Esophagus muscularis mucosa (tissue), 4 donors: Measurements from ENCODE around the gene BMPR1A. TPM values are rescaled to one million over a fixed set of nuclear protein-coding genes. Genes with fewer than 3 reads are reported as not detected.

Experiments
- DNase-seq: peaks from one replicate; pipeline ENCODE4 v3.0.0-alpha.2; 2017; ENCODE audit errors: extremely low spot score
- H3K27ac ChIP-seq, 4 donors: fragments of 200-600 bp; sonication (generic); replicated peaks in 1 of 4; 1 replicate in 3 of 4; 2 replicates in 1 of 4; pipeline ENCODE4 v1.5.1; 2016 to 2019; ENCODE audit warnings: mild to moderate bottlenecking in 1 of 4
- H3K27me3 ChIP-seq, 4 donors: fragments of 200-600 bp; sonication (generic); one replicate each; pipeline versions ENCODE4 v1.5.1 to v1.6.0; 2016 to 2019
- H3K36me3 ChIP-seq, 4 donors: fragments of 200-600 bp; sonication (generic); one replicate each; pipeline ENCODE4 v1.5.1; 2016 to 2019
- H3K4me1 ChIP-seq, 4 donors: fragments of 200-600 bp; sonication (generic); one replicate each; pipeline ENCODE4 v1.5.1; 2016 to 2019
- H3K4me3 ChIP-seq, 4 donors: fragments of 200-600 bp; sonication (generic); 1 replicate in 2 of 4; 2 replicates in 2 of 4; pipeline ENCODE4 v1.5.1; 2016 to 2019; ENCODE audit warnings: mild to moderate bottlenecking in 4 of 4, moderate library complexity in 1 of 4
- H3K9me3 ChIP-seq, 4 donors: fragments of 200-600 bp; sonication (generic); 1 replicate in 3 of 4; 2 replicates in 1 of 4; pipeline ENCODE4 v1.5.1; 2016 to 2019
- EP300 ChIP-seq: sonication (generic); formaldehyde crosslinking; IDR thresholded peaks from one replicate; pipeline ENCODE4 v1.6.1; 2017; ENCODE audit warnings: antibody characterized with exemption
- POLR2A ChIP-seq: fragments of 450-650 bp; IDR thresholded peaks from one replicate; pipeline ENCODE4 v1.6.1; 2017; ENCODE audit warnings: antibody characterized with exemption, moderate library complexity, mild to moderate bottlenecking, low read depth
- POLR2AphosphoS5 ChIP-seq, 2 donors: sonication (generic); formaldehyde crosslinking; IDR thresholded peaks; one replicate each; pipeline ENCODE4 v1.6.1; 2017; ENCODE audit warnings: antibody characterized with exemption in 2 of 2
- WGBS: methylation state at CpG from one replicate; pipeline ENCODE4 v1.1.5; 2018; 5-methylcytosine and 5-hydroxymethylcytosine counted together
- intact Hi-C: fragments of 100-400 bp; cut with DNase I; formaldehyde crosslinking; loops from one replicate; pipeline ENCODE4 v1.15.1; 2023
- total RNA-seq, 4 donors: library from RNA; depleted of rRNA; stranded (reverse); fragments of >200 nt; gene quantifications; one replicate each; pipeline versions ENCODE4 v1.1.0 to v1.2.1, GENCODE V29; 2016
- TF ChIP-seq, protein P1 (sequence below), 3 experiments: fragments of 200-600 bp in 2 of 3; fragments of 450-650 bp in 1 of 3; sonication (generic) in 2 of 3; IDR thresholded peaks; one replicate each; pipeline ENCODE4 v1.5.1; 2017 to 2019; ENCODE audit warnings: antibody characterized with exemption in 3 of 3, mild to moderate bottlenecking in 2 of 3, moderate library complexity in 1 of 3

BMPR1A gene
- total RNA-seq, 4 donors from 2014 or later = 66.1 to 110 (median 90.5) TPM

- no peak for DNase-seq
- Histone ChIP-seq H3K36me3 (no peaks in the 10 kb centered on the region), H3K9me3 (no peaks in the 10 kb centered on the region), H3K27ac (peak overlapping the region in 3 of 4 donors; percentile 46 to 59 (median 49)), H3K4me3 (no peak overlapping the region), H3K27me3 (no peaks in the 10 kb centered on the region), H3K4me1 (peaks cover 20 to 73% (median 66%) of the 10 kb centered on the region in 4 donors)
- 79% methylated on average over 4 of the region's 4 CpGs for WGBS
- intact Hi-C loops = no loop called here
- no peak for TF ChIP-seq POLR2A
- no peak for TF ChIP-seq POLR2AphosphoS5 (IDR thresholded peaks at IDR 0.05)
- TF ChIP-seq, protein P1, sequence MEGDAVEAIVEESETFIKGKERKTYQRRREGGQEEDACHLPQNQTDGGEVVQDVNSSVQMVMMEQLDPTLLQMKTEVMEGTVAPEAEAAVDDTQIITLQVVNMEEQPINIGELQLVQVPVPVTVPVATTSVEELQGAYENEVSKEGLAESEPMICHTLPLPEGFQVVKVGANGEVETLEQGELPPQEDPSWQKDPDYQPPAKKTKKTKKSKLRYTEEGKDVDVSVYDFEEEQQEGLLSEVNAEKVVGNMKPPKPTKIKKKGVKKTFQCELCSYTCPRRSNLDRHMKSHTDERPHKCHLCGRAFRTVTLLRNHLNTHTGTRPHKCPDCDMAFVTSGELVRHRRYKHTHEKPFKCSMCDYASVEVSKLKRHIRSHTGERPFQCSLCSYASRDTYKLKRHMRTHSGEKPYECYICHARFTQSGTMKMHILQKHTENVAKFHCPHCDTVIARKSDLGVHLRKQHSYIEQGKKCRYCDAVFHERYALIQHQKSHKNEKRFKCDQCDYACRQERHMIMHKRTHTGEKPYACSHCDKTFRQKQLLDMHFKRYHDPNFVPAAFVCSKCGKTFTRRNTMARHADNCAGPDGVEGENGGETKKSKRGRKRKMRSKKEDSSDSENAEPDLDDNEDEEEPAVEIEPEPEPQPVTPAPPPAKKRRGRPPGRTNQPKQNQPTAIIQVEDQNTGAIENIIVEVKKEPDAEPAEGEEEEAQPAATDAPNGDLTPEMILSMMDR (IDR thresholded peaks at IDR 0.05) = no peak
- TF ChIP-seq EP300 = no peak
Measured at GRCh38 chr10:86793696-86794095, 37.3 kb downstream of the BMPR1A start.

DNA sequence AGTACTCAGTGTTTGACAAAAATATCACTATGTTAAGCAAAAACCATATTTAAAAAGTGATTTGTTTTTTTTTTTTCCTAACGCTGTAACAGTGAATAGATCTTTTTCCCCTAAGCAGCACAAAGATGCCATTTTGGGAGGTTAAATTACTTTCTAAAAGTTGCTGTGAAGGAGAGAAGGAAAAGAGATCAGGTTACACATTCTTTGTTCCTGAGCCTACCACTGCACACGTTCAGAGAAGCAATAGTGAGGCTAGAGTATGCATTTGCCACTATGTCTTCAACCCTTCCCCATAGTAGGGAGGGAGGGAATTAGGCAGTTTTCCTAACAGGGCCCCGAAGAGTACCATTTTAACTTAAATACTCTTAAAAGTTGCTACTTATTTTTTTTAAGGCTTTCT is 38.9 kb downstream of the BMPR1A start:
- Histone ChIP-seq H3K27ac (peak overlapping the region; percentile 21 to 59 (median 36)), H3K4me3 (no peak overlapping the region), H3K36me3 (no peaks in the 10 kb centered on the region), H3K4me1 (peaks cover 30 to 87% (median 81%) of the 10 kb centered on the region in 4 donors), H3K9me3 (no peaks in the 10 kb centered on the region), H3K27me3 (no peaks in the 10 kb centered on the region)
- intact Hi-C loops = no loop called here
- WGBS = 14% methylated on average over 3 of the region's 3 CpGs
- peak in 1 of 2 donors; percentile 28 for TF ChIP-seq POLR2AphosphoS5 (IDR thresholded peaks at IDR 0.05)
- TF ChIP-seq, protein P1 (IDR thresholded peaks at IDR 0.05) = no peak
- DNase-seq = no peak

- Histone ChIP-seq H3K4me3 (no peak overlapping the region), H3K4me1 (peaks cover 22 to 98% (median 87%) of the 10 kb centered on the region in 4 donors), H3K36me3 (no peaks in the 10 kb centered on the region), H3K27ac (peak overlapping the region in 2 of 4 donors; percentile 46), H3K27me3 (no peaks in the 10 kb centered on the region), H3K9me3 (no peaks in the 10 kb centered on the region)
- TF ChIP-seq POLR2A = no peak
- TF ChIP-seq, protein P1 (IDR thresholded peaks at IDR 0.05) = no peak
- TF ChIP-seq EP300 = no peak
- no peak for TF ChIP-seq POLR2AphosphoS5 (IDR thresholded peaks at IDR 0.05)
- no peak for DNase-seq
- intact Hi-C loops = no loop called here
- WGBS = 20% methylated on average over 1 of the region's 1 CpG
Measured at GRCh38 chr10:86798025-86798424, 41.6 kb downstream of the BMPR1A start.

DNA sequence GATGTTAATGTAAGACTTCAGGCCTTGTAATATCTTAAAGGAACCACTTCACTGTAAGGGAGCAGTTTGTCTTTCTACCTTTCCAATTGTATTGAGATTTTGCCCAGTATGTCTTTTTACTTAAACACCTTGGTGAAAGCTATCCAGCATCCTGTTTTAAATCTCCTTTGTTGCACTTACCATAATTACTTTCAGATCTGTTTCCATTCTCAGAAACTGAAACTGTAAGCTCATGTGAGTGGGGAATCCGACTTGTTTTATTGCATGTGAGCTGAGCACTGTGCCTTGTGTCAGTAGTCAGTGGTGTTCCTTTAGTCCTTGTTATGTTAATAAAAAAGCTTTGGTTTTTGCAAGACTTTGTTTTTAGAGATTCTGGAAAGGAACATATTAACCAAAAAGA is 42.2 kb downstream of the BMPR1A start:
- TF ChIP-seq EP300 (no peak), POLR2A (no peak), POLR2AphosphoS5 (IDR thresholded peaks at IDR 0.05) (no peak)
- TF ChIP-seq, protein P1 (IDR thresholded peaks at IDR 0.05) = peak in 1 of 3 experiments; percentile 12
- no peak overlapping the region for H3K4me3 ChIP-seq
- no peaks in the 10 kb centered on the region for H3K27me3 ChIP-seq
- intact Hi-C loops = no loop called here
- 31% methylated on average over 1 of the region's 1 CpG for WGBS
- H3K27ac ChIP-seq = peak overlapping the region; percentile 29 to 46 (median 40)
- no peaks in the 10 kb centered on the region for H3K9me3 ChIP-seq
- DNase-seq = no peak
- peaks cover 22 to 98% (median 87%) of the 10 kb centered on the region in 4 donors for H3K4me1 ChIP-seq
- H3K36me3 ChIP-seq = no peaks in the 10 kb centered on the region

- intact Hi-C loops = no loop called here
- no peak for TF ChIP-seq POLR2AphosphoS5 (IDR thresholded peaks at IDR 0.05)
- TF ChIP-seq EP300 = no peak
- no peak for TF ChIP-seq POLR2A
- TF ChIP-seq, protein P1 (IDR thresholded peaks at IDR 0.05) = no peak
- Histone ChIP-seq H3K36me3 (no peaks in the 10 kb centered on the region), H3K27me3 (no peaks in the 10 kb centered on the region), H3K4me1 (peaks cover 22 to 98% (median 87%) of the 10 kb centered on the region in 4 donors), H3K4me3 (no peak overlapping the region), H3K9me3 (no peaks in the 10 kb centered on the region), H3K27ac (peak overlapping the region; percentile 29 to 46 (median 40))
- no peak for DNase-seq
- 74% methylated on average over 8 of the region's 8 CpGs for WGBS
Measured at GRCh38 chr10:86799188-86799845, 42.9 kb downstream of the BMPR1A start.
